Astrocyte of the spinal cord (primary cell): Measurements from ENCODE around the gene KRT8.
"Not testable (repeated sequence)": the region's sequence is repeated elsewhere in the genome, so short reads cannot be mapped to it uniquely, and the experiment has no call there.

Source experiments
- DNase-seq: peaks from one replicate; pipeline ENCODE4 v3.0.0; 2011; ENCODE audit warnings: low read depth, low spot score
- H3K4me3 ChIP-seq: 2 replicates; pipeline ENCODE4 v1.5.1; 2011; ENCODE audit warnings: low read depth, mild to moderate bottlenecking, low read length, moderate library complexity
- in situ Hi-C: cut with HindIII; loops from 2 replicates; pipeline ENCODE4 v1.10.0; 2017; ENCODE audit warnings: low sequenced_read_pairs
- TF ChIP-seq, protein P1 (sequence below): IDR thresholded peaks from 2 replicates; pipeline ENCODE4 v1.5.1; 2012; ENCODE audit warnings: low read depth, mild to moderate bottlenecking, low read length, inconsistent platforms

KRT8 gene

GRCh38 chr12:52860102-52860823 lies 44.6 kb downstream of the KRT8 start:
- peak; percentile 40 for DNase-seq
- TF ChIP-seq, protein P1, sequence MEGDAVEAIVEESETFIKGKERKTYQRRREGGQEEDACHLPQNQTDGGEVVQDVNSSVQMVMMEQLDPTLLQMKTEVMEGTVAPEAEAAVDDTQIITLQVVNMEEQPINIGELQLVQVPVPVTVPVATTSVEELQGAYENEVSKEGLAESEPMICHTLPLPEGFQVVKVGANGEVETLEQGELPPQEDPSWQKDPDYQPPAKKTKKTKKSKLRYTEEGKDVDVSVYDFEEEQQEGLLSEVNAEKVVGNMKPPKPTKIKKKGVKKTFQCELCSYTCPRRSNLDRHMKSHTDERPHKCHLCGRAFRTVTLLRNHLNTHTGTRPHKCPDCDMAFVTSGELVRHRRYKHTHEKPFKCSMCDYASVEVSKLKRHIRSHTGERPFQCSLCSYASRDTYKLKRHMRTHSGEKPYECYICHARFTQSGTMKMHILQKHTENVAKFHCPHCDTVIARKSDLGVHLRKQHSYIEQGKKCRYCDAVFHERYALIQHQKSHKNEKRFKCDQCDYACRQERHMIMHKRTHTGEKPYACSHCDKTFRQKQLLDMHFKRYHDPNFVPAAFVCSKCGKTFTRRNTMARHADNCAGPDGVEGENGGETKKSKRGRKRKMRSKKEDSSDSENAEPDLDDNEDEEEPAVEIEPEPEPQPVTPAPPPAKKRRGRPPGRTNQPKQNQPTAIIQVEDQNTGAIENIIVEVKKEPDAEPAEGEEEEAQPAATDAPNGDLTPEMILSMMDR: no peak
- in situ Hi-C loops: no loop called here
- H3K4me3 ChIP-seq: no peak overlapping the region

DNA sequence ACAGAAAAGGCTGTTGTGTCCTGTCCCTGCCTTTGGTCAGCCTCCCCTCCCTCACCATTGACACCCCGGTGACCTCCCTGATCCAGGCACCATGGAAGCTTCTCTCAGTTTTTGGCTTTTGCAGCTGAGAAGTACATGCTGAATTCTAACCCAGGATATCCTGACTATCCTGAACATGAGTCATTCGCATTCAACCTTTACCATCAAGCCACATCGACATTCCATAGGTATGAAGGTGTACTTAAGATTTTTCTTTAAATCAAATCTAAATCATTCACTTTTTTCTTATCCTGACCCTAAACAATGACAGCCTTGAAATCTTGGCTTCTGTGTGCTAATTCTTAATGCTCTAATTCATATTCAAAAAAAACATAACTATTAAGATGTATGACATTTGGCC lies 47.4 kb downstream of the KRT8 start:
- TF ChIP-seq, protein P1: no peak

DNA sequence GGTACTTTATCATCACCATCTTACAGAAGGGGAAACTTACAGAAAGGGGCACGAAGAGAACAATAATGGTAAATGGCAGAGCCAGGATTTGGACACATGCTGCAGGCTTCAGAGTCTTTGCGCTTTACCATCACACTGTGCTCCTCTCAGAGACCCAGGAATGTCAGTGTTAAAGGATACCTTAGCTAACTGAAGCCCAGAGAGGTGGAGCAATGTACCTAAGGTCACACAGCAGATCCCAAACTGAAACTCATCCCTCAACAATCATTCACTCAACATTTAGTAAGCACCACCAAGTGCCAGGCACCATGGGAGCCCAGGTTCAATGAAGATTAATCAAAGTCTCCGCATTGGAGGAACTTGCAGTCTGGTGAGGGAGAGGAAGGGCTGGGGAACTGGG lies 48.1 kb downstream of the KRT8 start:
- in situ Hi-C loops: no loop called here
- DNase-seq: no peak

More for the DNA sequence above, 47.4 kb downstream of the KRT8 start:
- in situ Hi-C loops: no loop called here
- no peak for DNase-seq
- H3K4me3 ChIP-seq: no peak overlapping the region

DNA sequence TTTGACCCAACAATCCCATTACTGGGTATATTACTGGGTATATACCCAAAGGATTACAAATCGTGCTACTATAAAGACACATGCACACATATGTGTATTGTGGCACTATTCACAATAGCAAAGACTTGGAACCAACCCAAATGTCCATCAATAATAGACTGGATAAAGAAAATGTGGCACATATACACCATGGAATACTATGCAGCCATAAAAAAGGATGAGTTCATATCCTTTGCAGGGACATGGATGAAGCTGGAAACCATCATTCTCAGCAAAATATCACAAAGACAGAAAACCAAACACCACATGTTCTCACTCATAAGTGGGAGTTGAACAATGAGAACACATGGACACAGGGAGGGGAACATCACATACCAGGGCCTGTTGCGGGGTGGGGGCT lies 48.8 kb downstream of the KRT8 start:
- H3K4me3 ChIP-seq, DNase-seq, in situ Hi-C loops: not testable (repeated sequence)

More for the DNA sequence above, 48.1 kb downstream of the KRT8 start:
- TF ChIP-seq, protein P1: no peak
- H3K4me3 ChIP-seq: no peak overlapping the region

- TF ChIP-seq, protein P1: no peak
- in situ Hi-C loops: no loop called here
- H3K4me3 ChIP-seq: no peak overlapping the region
- no peak for DNase-seq
These were observed 53.1 kb downstream of the KRT8 start for GRCh38 chr12:52851787-52852186.

- in situ Hi-C loops: no loop called here
- no peak overlapping the region for H3K4me3 ChIP-seq
- TF ChIP-seq, protein P1: no peak
- no peak for DNase-seq
These were observed 54.2 kb downstream of the KRT8 start for GRCh38 chr12:52850681-52851080.

- no peak for DNase-seq
- in situ Hi-C loops: no loop called here
- H3K4me3 ChIP-seq: no peak overlapping the region
- TF ChIP-seq, protein P1: no peak
These were observed 55.4 kb downstream of the KRT8 start for GRCh38 chr12:52849511-52849910.
